GM23338 (cell line): ENCODE measurements around the gene PTPRN2. TPM values are rescaled to one million over a fixed set of nuclear protein-coding genes. Genes with fewer than 3 reads are reported as not detected.

Experiments used
- NANOG ChIP-seq: IDR thresholded peaks from 2 replicates; pipeline ENCODE4 v1.6.1; 2016; ENCODE audit warnings: antibody characterized with exemption, borderline replicate concordance
- POLR2AphosphoS5 ChIP-seq: IDR thresholded peaks from 2 replicates; pipeline ENCODE4 v1.6.1; 2016; ENCODE audit warnings: antibody characterized with exemption, low read depth
- REST ChIP-seq: IDR thresholded peaks from one replicate; pipeline ENCODE4 v1.6.1; 2018; ENCODE audit warnings: antibody characterized with exemption; ENCODE audit not compliant: unreplicated experiment
- ZNF114 ChIP-seq: fragments of 250-450 bp; sonication (Bioruptor Pico); IDR thresholded peaks from 2 replicates; pipeline ENCODE4 v1.5.0; 2020; ENCODE audit warnings: mild to moderate bottlenecking, moderate library complexity
- ZNF462 ChIP-seq: fragments of 250-450 bp; sonication (Bioruptor Pico); IDR thresholded peaks from 2 replicates; pipeline ENCODE4 v1.5.0; 2020; ENCODE audit warnings: mild to moderate bottlenecking, moderate library complexity
- polyA plus RNA-seq: library from polyadenylated mRNA; unstranded; fragments of >200 nt; fragmentation: Nextera tagmentation; extraction: Ambion mirVana; gene quantifications from 2 replicates; pipeline ENCODE4 v1.2.1, GENCODE V29; 2016
- total RNA-seq: library from RNA; depleted of rRNA; stranded (reverse); fragments of >200 nt; shearing (Covaris generic); gene quantifications from 2 replicates; pipeline ENCODE4 v1.2.3, GENCODE V29; 2014

PTPRN2 gene
- total and polyA plus RNA-seq, 2 experiments from 2014 or later = 0.87 to 4.0 TPM

- TF ChIP-seq REST = no peak
- no peak for TF ChIP-seq POLR2AphosphoS5
- no peak for TF ChIP-seq NANOG
- TF ChIP-seq ZNF114 (CRISPR knock-in tag) = no peak
- no peak for TF ChIP-seq ZNF462 (CRISPR knock-in tag)
Observed at GRCh38 chr7:158263964-158264748, 323.5 kb downstream of the PTPRN2 start (continued).
